Hepatocyte (in vitro differentiated cells): ENCODE data around the gene KLHDC8A.

Source experiments
- CTCF ChIP-seq: fragments of 200-600 bp; sonication (generic); IDR thresholded peaks from 2 replicates; pipeline ENCODE4 v1.5.1; 2016; ENCODE audit warnings: antibody characterized with exemption, mild to moderate bottlenecking; ENCODE audit not compliant: poor library complexity
- EZH2phosphoT487 ChIP-seq: fragments of 200-600 bp; sonication (generic); IDR thresholded peaks from one replicate; pipeline ENCODE4 v1.6.1; 2018; ENCODE audit warnings: antibody characterized with exemption, mild to moderate bottlenecking, low read depth, moderate library complexity; ENCODE audit not compliant: unreplicated experiment, severe bottlenecking

GRCh38 chr1:205369701-205370123 is 13.0 kb upstream of the KLHDC8A start:
- no peak for TF ChIP-seq EZH2phosphoT487
- TF ChIP-seq CTCF: no peak
